T follicular helper cell (primary cell): ENCODE data around the gene TAPBP.
A peak's percentile ranks its signal among the peaks of the same experiment; 100 is the strongest.
"Not testable (repeated sequence)": the region's sequence is repeated elsewhere in the genome, so short reads cannot be mapped to it uniquely, and the experiment has no call there.

Experiments used
- DNase-seq: peaks from one replicate; pipeline ENCODE4 v3.0.0-alpha.2; 2020; ENCODE audit warnings: low read depth

The TAPBP gene

GRCh38 chr6:33296797-33297405 lies 17.0 kb downstream of the TAPBP start:
- no peak for DNase-seq

GRCh38 chr6:33295621-33296369 lies 18.1 kb downstream of the TAPBP start:
- DNase-seq, result no peak

GRCh38 chr6:33294086-33294823 lies 19.6 kb downstream of the TAPBP start:
- no peak for DNase-seq

- no peak for DNase-seq
Measured at GRCh38 chr6:33292996-33293682, 20.7 kb downstream of the TAPBP start.

GRCh38 chr6:33290459-33290858 lies 23.4 kb downstream of the TAPBP start:
- no peak for DNase-seq

GRCh38 chr6:33289784-33290315 lies 24.0 kb downstream of the TAPBP start:
- no peak for DNase-seq

- peak; percentile 70 for DNase-seq
Measured at GRCh38 chr6:33288921-33289783, 24.7 kb downstream of the TAPBP start, which contains the start of the genes PFDN6 and WDR46. Gene PFDN6 (plus strand): TSS chr6:33289601. CDS start chr6:33289857, 256 bp downstream. Gene WDR46 (minus strand): TSS chr6:33289239. CDS start chr6:33289170, 69 bp downstream.

- DNase-seq, result no peak
Measured at GRCh38 chr6:33288141-33288920, 25.5 kb downstream of the TAPBP start.

- no peak for DNase-seq
Measured at GRCh38 chr6:33286946-33287914, 26.6 kb downstream of the TAPBP start.

- DNase-seq, result not testable (repeated sequence)
Measured at GRCh38 chr6:33285214-33285613, 28.7 kb downstream of the TAPBP start.

- no peak for DNase-seq
Measured at GRCh38 chr6:33280539-33280938, 33.3 kb downstream of the TAPBP start.

- no peak for DNase-seq
Measured at GRCh38 chr6:33279971-33280511, 33.8 kb downstream of the TAPBP start.

GRCh38 chr6:33279257-33279695 lies 34.6 kb downstream of the TAPBP start:
- no peak for DNase-seq

GRCh38 chr6:33278810-33279209 lies 35.1 kb downstream of the TAPBP start:
- no peak for DNase-seq

GRCh38 chr6:33278392-33278741 lies 35.5 kb downstream of the TAPBP start:
- DNase-seq, result no peak

GRCh38 chr6:33277663-33278391 lies 36.1 kb downstream of the TAPBP start:
- no peak for DNase-seq

GRCh38 chr6:33276864-33277662 lies 36.8 kb downstream of the TAPBP start, which contains the start of gene B3GALT4:
Gene B3GALT4 (plus strand): TSS chr6:33277123. CDS start chr6:33277420, 297 bp downstream.
- peak; percentile 50 for DNase-seq
